HFF-Myc (cell line): ENCODE results near the gene INS.

ENCODE experiments used
- DNase-seq: peaks from one replicate; pipeline ENCODE4 v3.0.0-alpha.2; 2011; ENCODE audit warnings: low read depth; ENCODE audit errors: extremely low read depth
- H3K4me3 ChIP-seq: replicated peaks from 2 replicates; pipeline ENCODE4 v1.5.1; 2011; ENCODE audit warnings: low read depth, mild to moderate bottlenecking, control low read depth, low read length
- TF ChIP-seq, protein P1 (sequence below): IDR thresholded peaks from 2 replicates; pipeline ENCODE4 v1.5.1; 2012; ENCODE audit warnings: mild to moderate bottlenecking, low read depth, low read length, control low read depth; ENCODE audit errors: missing control alignments

Gene INS

DNA sequence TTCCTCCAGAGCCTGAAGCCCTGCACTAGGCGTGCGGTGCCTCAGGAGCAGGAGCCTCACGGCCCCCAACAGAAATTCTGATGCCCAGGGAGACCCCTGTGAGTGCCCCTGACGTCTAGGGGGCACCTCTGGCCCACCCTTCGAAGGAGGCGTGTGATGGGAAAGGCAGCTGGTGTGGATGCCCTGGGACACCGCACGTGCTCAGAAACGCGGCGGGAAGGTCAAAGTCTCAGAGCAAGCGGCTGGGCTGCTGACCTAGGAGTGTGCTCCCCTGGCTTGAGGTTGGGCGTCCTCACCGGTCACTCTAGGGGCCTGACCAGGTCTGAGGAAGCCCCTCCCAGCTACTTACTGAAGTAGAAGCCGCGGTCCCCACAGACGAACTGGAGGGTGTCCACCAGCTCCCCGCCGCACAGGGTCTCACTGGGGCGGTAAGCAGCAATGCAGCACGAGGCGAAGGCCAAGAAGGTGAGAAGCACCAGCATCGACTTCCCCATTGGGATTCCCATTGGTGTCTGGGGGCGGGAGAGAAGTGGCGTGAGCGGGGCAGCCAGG lies 25.9 kb downstream of the INS start:
- no peak overlapping the region for H3K4me3 ChIP-seq
- TF ChIP-seq, protein P1, sequence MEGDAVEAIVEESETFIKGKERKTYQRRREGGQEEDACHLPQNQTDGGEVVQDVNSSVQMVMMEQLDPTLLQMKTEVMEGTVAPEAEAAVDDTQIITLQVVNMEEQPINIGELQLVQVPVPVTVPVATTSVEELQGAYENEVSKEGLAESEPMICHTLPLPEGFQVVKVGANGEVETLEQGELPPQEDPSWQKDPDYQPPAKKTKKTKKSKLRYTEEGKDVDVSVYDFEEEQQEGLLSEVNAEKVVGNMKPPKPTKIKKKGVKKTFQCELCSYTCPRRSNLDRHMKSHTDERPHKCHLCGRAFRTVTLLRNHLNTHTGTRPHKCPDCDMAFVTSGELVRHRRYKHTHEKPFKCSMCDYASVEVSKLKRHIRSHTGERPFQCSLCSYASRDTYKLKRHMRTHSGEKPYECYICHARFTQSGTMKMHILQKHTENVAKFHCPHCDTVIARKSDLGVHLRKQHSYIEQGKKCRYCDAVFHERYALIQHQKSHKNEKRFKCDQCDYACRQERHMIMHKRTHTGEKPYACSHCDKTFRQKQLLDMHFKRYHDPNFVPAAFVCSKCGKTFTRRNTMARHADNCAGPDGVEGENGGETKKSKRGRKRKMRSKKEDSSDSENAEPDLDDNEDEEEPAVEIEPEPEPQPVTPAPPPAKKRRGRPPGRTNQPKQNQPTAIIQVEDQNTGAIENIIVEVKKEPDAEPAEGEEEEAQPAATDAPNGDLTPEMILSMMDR, result no peak
- DNase-seq, result no peak

DNA sequence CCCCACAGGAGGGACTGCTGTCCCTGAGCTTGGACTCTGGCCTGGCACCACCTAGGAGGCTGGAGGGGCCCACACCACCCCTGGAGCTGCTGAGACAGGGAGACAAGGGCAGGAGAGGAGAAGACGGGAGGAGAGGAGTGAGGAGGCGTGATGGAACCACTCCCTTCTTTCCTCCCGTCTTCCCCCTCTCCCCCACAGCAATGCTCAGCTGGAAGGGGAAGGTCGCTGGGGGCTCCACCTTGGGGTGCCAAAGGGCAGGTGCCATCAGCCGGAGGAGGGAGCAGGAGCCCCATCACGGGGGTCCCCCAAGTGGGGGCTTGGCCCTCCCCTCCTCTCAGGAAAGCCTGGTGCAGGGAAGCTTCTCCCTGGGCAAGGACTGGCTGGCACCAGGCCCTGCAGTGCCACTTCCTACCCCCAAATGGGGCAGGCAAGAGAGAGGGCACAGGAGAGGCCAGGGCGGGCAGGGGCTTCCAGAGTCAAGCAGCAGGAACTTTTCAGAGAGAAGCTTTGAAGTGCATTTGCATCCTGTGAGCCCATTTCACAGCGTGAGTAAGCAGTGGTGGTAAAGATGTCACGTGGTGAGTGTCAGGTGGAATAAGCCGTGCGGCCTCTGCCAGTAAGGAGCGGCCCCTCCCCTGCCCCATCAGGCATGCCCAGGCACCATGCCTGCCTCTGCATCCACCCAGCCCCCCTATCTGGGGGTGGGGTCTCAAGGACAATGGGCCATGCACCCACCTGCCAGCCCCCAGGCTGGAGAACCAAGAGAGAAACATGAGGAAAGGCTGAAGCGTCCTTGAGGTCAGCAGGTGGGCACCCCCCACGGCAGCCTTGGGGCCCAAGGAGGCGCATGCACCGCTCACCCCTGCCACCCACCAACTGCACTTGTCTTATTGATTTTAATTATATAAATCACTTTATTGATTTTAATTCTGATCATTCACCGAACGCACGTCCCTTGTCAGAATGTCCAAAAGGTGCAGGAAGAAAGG lies 26.7 kb downstream of the INS start:
- no peak for DNase-seq
- TF ChIP-seq, protein P1, result no peak

DNA sequence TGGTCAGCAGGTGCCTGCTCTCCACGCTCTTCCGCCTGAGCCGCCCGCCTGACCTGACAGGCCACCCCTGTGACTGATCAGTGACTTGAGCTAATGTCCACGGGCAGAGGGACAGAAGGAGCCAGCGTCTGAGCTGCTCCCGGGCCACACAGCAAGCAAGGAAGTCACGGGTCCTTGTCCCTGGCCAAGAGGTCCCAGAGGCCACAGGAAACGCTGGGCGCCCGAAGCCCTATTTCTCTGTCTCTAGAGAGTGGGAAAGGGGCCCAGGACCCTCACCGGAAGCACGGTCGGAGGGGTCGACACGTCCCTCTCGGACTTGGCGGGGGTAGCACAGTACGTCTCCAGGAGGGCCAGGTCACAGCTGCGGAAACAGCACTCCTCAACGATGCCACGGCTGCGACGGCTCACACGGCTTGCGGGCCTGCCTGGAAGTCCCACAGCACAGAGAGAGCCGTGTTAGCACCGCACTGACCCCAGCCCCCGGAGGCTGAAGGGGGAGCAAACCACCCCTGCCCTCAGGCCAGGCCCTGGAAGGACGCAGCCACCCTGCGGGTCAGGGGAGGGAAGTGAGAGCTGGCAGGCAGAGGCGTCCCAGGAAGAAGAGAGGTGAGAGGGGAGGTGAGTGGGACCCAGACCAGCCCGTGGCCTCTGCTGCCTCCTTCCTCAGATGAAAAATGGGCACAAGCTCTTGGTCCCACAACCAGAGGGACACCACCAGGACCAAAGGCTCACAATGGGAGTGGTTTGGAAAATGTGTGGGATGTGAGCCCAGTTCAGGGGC lies 27.6 kb downstream of the INS start:
- DNase-seq, result no peak
- H3K4me3 ChIP-seq, result no peak overlapping the region
- TF ChIP-seq, protein P1, result no peak

More for the DNA sequence above, 26.7 kb downstream of the INS start:
- no peak overlapping the region for H3K4me3 ChIP-seq

DNA sequence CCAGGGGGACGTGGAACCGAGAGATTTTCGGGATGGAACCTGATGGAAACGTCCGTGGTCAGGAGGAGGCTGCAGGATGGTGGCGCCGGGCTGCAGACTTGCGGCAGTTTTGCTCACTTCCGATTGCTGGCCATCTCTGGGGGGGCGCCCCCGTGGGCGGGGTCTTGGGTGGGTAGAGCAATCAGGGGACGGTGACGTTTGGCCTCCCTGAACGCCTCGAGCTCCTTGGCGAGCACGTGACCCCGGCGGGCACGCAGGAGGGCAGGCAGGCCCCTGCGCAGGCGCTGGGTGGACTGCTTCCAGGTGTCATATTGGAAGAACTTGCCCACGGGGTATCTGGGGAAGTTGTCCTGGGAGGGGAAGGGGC lies 28.2 kb downstream of the INS start:
- H3K4me3 ChIP-seq, result no peak overlapping the region
- TF ChIP-seq, protein P1, result no peak
- no peak for DNase-seq

DNA sequence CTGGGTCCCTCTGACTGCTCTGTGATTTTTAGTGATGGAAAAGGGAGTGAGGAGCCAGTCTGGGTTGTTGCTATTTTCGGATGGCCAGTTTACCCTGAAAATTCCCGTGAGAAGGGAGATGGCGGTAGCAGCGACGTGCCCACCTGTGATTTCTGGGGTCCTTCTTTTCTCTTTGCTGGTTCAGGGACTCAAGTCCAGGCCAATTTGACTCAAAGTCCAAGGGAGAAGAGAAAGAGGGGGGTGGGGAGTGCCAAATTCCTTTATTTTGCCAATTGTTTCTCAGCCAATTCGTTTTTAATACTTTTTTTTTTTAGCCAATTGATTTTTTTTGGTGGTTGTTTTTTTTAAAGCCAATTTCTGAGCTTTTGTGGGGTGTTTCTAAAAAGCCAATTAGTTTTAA lies 28.8 kb downstream of the INS start:
- no peak for DNase-seq
- TF ChIP-seq, protein P1, result no peak
- no peak overlapping the region for H3K4me3 ChIP-seq

DNA sequence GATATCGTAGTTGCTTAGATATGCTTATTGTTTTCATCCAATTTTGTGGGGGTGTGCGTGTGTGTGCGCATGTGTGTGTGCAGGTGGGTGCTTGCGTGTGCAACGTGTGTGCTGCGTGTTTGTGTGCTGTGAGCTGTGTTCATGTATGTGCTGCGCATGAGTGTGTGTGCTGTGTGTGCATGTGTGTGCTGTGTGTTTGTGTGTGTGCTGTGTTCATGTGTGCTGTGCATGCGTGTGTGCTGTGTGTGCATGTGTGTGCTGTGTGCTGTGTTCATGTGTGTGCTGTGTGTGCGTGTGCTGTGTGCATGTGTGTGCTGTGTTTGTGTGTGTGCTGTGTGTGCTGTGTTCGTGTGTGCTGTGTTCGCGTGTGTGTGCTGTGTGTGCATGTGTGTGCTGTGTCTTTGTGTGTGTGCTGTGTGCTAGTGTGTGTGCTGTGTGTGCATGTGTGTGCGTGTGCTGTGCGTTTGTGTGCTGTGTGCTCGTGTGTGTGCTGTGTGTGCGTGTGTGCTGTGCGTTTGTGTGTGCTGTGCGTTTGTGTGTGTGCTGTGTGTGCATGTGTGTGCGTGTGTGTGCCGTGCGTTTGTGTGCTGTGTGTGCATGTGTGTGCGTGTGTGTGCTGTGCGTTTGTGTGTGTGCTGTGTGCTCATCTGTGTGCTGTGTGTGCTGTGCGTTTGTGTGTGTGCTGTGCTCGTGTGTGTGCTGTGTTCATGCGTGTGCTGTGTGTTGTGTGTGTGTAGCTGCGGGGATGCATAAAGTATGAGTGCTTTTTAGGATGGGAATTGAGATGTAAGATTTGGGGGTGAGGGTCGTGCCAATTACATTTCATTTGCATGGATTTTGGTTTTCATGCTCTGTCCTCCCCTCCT lies 29.4 kb downstream of the INS start:
- TF ChIP-seq, protein P1, result no peak
- no peak overlapping the region for H3K4me3 ChIP-seq
- DNase-seq, result no peak
